ENCODE data around the gene ANKS1B. TPM values are rescaled to one million over a fixed set of nuclear protein-coding genes. Genes with fewer than 3 reads are reported as not detected.
"Not testable (repeated sequence)": the region's sequence is repeated elsewhere in the genome, so short reads cannot be mapped to it uniquely, and the experiment has no call there.

ANKS1B gene
- total RNA-seq, 1 experiment from 2014 or later = 0.10 TPM

GRCh38 chr12:99768758-99769157, 216.0 kb downstream of the ANKS1B start:
- no peak for DNase-seq (ENCODE audit: extremely low read depth, low read depth)

GRCh38 chr12:99767809-99768208, 216.9 kb downstream of the ANKS1B start:
- DNase-seq (ENCODE audit: extremely low read depth, low read depth) = peak; percentile 8

- no peak for DNase-seq (ENCODE audit: extremely low read depth, low read depth)
Observed at GRCh38 chr12:99766408-99766807, 218.3 kb downstream of the ANKS1B start.

GRCh38 chr12:99765469-99766114, 219.1 kb downstream of the ANKS1B start:
- no peak for DNase-seq (ENCODE audit: extremely low read depth, low read depth)

GRCh38 chr12:99759444-99759843, 225.3 kb downstream of the ANKS1B start:
- DNase-seq (ENCODE audit: extremely low read depth, low read depth) = no peak

GRCh38 chr12:99758997-99759396, 225.7 kb downstream of the ANKS1B start:
- DNase-seq (ENCODE audit: extremely low read depth, low read depth) = no peak

GRCh38 chr12:99752740-99753139, 232.0 kb downstream of the ANKS1B start:
- DNase-seq (ENCODE audit: extremely low read depth, low read depth) = no peak

- DNase-seq (ENCODE audit: extremely low read depth, low read depth) = no peak
Observed at GRCh38 chr12:99746538-99746937, 238.2 kb downstream of the ANKS1B start.

GRCh38 chr12:99745895-99746294, 238.8 kb downstream of the ANKS1B start:
- no peak for DNase-seq (ENCODE audit: extremely low read depth, low read depth)

- no peak for DNase-seq (ENCODE audit: extremely low read depth, low read depth)
Observed at GRCh38 chr12:99745121-99745520, 239.6 kb downstream of the ANKS1B start.

GRCh38 chr12:99736760-99737269, 247.9 kb downstream of the ANKS1B start:
- no peak for DNase-seq (ENCODE audit: extremely low read depth, low read depth)

GRCh38 chr12:99732131-99732530, 252.6 kb downstream of the ANKS1B start:
- DNase-seq (ENCODE audit: extremely low read depth, low read depth) = no peak

- no peak for DNase-seq (ENCODE audit: extremely low read depth, low read depth)
Observed at GRCh38 chr12:99722690-99723486, 261.8 kb downstream of the ANKS1B start.

- no peak for DNase-seq (ENCODE audit: extremely low read depth, low read depth)
Observed at GRCh38 chr12:99721715-99722275, 262.9 kb downstream of the ANKS1B start.

GRCh38 chr12:99720083-99720465, 264.7 kb downstream of the ANKS1B start:
- DNase-seq (ENCODE audit: extremely low read depth, low read depth) = not testable (repeated sequence)

- DNase-seq (ENCODE audit: extremely low read depth, low read depth) = not testable (repeated sequence)
Observed at GRCh38 chr12:99719411-99720082, 265.2 kb downstream of the ANKS1B start.

- DNase-seq (ENCODE audit: extremely low read depth, low read depth) = not testable (repeated sequence)
Observed at GRCh38 chr12:99715841-99716510, 268.8 kb downstream of the ANKS1B start.

- DNase-seq (ENCODE audit: extremely low read depth, low read depth) = not testable (repeated sequence)
Observed at GRCh38 chr12:99714921-99715320, 269.8 kb downstream of the ANKS1B start.

- no peak for DNase-seq (ENCODE audit: extremely low read depth, low read depth)
Observed at GRCh38 chr12:99713946-99714520, 270.7 kb downstream of the ANKS1B start.

GRCh38 chr12:99712281-99712680, 272.5 kb downstream of the ANKS1B start:
- no peak for DNase-seq (ENCODE audit: extremely low read depth, low read depth)
